Spleen (tissue), 7 donors: ENCODE data around the gene NBEA.

Experiments used
- POLR2A ChIP-seq, 3 donors: fragments of 450-650 bp; IDR thresholded peaks; one replicate each; pipeline ENCODE4 v1.5.1; 2017; ENCODE audit warnings: antibody characterized with exemption in 3 of 3, mild to moderate bottlenecking in 1 of 3
- POLR2AphosphoS5 ChIP-seq, 3 donors: sonication (generic); formaldehyde crosslinking; IDR thresholded peaks; one replicate each; pipeline ENCODE4 v1.5.1; 2017; ENCODE audit warnings: antibody characterized with exemption in 3 of 3
- TF ChIP-seq, protein P1 (sequence below), 11 experiments: fragments of 200-600 bp in 7 of 11; fragments of 450-650 bp in 4 of 11; sonication (generic) in 4 of 11; IDR thresholded peaks in 8 of 11; conservative IDR thresholded peaks in 3 of 11; 1 replicate in 7 of 11; 2 replicates in 4 of 11; pipeline versions ENCODE4 v1.4.0 to v1.8.0; 2016 to 2021; ENCODE audit warnings: antibody characterized with exemption in 11 of 11, inconsistent platforms in 4 of 11, mild to moderate bottlenecking in 1 of 11
- donor health status: DM: no; HTN: no; CAD: no; lungs with moderate emphysema.
- donor health status: DM: no; HTN: no; CAD: no.
- donor health status: DM: no; HTN: no; CAD: no.

DNA sequence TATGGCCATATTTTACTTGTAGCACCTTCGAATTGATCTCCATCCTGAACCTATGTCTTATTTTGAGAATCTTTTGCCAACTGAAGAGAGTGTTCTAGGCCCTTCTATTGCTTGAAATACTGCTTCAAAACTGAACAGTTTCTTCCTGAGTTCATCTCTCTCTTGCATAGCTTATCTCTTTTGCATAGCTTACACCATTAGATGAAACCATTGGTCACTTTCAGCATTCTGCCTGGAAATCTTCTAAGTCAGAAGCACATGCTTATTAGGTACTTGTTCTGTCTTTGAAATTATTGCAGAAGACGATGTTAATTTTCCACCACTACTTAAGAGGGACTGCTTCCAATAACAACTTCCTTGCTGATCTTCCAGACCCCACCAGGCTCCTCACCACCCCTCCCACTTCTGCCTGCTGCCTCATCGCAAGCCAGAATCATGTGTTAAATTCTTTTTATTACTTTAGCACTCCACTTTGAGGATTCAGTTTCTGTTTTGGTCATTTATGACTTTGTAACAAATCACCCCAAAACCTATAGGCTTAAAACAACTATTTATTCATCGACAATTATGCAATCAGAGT is 656.8 kb downstream of the NBEA start:
- TF ChIP-seq, protein P1, sequence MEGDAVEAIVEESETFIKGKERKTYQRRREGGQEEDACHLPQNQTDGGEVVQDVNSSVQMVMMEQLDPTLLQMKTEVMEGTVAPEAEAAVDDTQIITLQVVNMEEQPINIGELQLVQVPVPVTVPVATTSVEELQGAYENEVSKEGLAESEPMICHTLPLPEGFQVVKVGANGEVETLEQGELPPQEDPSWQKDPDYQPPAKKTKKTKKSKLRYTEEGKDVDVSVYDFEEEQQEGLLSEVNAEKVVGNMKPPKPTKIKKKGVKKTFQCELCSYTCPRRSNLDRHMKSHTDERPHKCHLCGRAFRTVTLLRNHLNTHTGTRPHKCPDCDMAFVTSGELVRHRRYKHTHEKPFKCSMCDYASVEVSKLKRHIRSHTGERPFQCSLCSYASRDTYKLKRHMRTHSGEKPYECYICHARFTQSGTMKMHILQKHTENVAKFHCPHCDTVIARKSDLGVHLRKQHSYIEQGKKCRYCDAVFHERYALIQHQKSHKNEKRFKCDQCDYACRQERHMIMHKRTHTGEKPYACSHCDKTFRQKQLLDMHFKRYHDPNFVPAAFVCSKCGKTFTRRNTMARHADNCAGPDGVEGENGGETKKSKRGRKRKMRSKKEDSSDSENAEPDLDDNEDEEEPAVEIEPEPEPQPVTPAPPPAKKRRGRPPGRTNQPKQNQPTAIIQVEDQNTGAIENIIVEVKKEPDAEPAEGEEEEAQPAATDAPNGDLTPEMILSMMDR (IDR thresholded peaks at IDR 0.05 in 8 of 11, conservative IDR thresholded peaks at IDR 0.05 in 3 of 11) = no peak
- TF ChIP-seq POLR2A (IDR thresholded peaks at IDR 0.05) = no peak
- TF ChIP-seq POLR2AphosphoS5 (IDR thresholded peaks at IDR 0.05) = no peak
